ENCODE results near the gene CHRNB1.

- TF ChIP-seq CTCF (IDR thresholded peaks at IDR 0.05; ENCODE audit: borderline replicate concordance, extremely low read depth, low read length, poor library complexity, severe bottlenecking), result no peak
- TF ChIP-seq EZH2 (IDR thresholded peaks at IDR 0.05; ENCODE audit: borderline replicate concordance, low read depth, low read length, severe bottlenecking), result no peak
These were observed 34.6 kb downstream of the CHRNB1 start, which contains the start of gene ZBTB4 for GRCh38 chr17:7479213-7480088.
